ENCODE data around the gene TANC1.

- TF ChIP-seq CTCF (IDR thresholded peaks at IDR 0.05) (no peak), POLR2A (IDR thresholded peaks at IDR 0.05) (no peak)
Observed at GRCh38 chr2:159015174-159015573, 46.7 kb downstream of the TANC1 start.

Data from testis (tissue), 2 donors.